ENCODE results near the gene RAB11FIP3. TPM values are rescaled to one million over a fixed set of nuclear protein-coding genes. Genes with fewer than 3 reads are reported as not detected.
"Not testable (repeated sequence)": the region's sequence is repeated elsewhere in the genome, so short reads cannot be mapped to it uniquely, and the experiment has no call there.

The RAB11FIP3 gene
- polyA plus RNA-seq, 1 of the 3 experiments (the other 2 are of a cell fraction), result 24.8 TPM

DNA sequence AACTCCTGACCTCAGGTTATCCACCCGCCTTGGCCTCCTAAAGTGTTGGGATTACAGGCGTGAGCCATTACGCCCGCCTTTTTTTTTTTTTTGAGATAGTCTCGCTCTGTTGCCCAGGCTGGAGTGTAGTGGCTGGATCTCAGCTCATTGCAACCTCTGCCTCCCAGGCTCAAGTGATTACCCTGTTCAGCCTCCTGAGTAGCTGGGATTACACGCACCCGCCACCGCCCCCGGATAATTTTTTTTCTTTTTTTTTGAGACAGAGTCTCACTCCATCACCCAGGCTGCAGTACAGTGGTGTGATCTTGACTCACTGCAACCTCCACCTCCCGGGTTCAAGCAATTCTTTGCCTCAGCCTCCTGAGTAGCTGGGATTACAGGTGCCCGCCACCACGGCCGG, 3.3 kb upstream of the RAB11FIP3 start:
- DNase-seq; CTCF ChIA-PET; H3K4me3 ChIP-seq (ENCODE audit: low read depth in 2 of 2, low read length in 1 of 2); H3K9me3 ChIP-seq; H2AFZ ChIP-seq (ENCODE audit: low read depth); H3K27ac ChIP-seq (ENCODE audit: low read depth in 2 of 2, low read length in 1 of 2); H3K36me3 ChIP-seq (replicated peaks in 1 of 2; ENCODE audit: control insufficient read depth in 1 of 2, insufficient read depth in 2 of 2, low read length in 1 of 2); H3K4me2 ChIP-seq; H3K27me3 ChIP-seq (ENCODE audit: insufficient read depth); H4K20me1 ChIP-seq (ENCODE audit: insufficient read depth); H3K9me2 ChIP-seq; H3K9ac ChIP-seq: not testable (repeated sequence)
- POLR2A ChIA-PET, result interaction anchor here (0.5 kb wide), 1 partner anchor 227 kb away, joined by 3 read pairs; no protein-coding TSS in a partner anchor
- Histone ChIP-seq H3K79me2 (ENCODE audit: insufficient read depth) (peaks cover 10% of the 10 kb centered on the region), H3F3A (replicated peaks; ENCODE audit: insufficient read depth) (peaks cover 20% of the 10 kb centered on the region), H3K4me1 (ENCODE audit: control insufficient read depth in 1 of 2, insufficient read depth in 2 of 2, low read depth in 1 of 2, low read length in 1 of 2) (peaks cover 10 to 14% of the 10 kb centered on the region in 2 experiments; a peak in 3 of 4 replicates)
- 92% methylated on average over 13 of the region's 13 CpGs for WGBS (ENCODE audit: low lambda C conversion rate)

DNA sequence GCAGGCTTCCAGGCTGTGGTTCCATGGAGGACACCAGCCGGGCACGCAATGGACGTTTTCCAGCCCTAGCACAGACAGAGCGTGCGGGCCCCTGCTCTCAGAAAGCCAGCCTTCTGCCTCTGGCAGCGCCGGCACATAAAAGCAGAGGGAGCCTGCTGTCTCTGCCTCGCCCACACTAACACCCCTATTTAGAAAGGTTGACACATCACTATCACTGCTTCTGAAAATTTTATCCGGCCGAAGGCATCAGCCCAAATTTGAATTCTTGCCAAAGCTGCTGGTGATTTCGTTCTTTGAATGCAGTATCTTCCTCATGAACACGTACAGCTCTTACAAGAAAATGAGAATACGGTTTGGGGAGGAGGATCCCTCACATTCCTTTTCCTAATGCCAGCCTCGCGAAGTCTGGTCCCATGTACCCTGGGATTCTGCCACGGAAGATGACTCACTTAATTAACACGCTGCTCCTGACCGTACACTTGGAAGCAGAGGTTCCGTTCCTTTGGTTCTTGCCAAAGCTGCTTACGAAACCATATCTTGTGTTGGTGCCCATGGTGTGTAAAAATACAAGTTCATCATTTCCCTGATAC, 1.3 kb upstream of the RAB11FIP3 start:
- no peaks in the 10 kb centered on the region for H3K9me3 ChIP-seq
- H3K27ac ChIP-seq (ENCODE audit: low read depth in 2 of 2, low read length in 1 of 2), result peak overlapping the region; percentile 70 to 92; a peak in 3 of 4 replicates
- H3F3A ChIP-seq (replicated peaks; ENCODE audit: insufficient read depth), result peaks cover 20% of the 10 kb centered on the region
- WGBS (ENCODE audit: low lambda C conversion rate), result 7% methylated on average over 14 of the region's 20 CpGs
- H3K9me2 ChIP-seq, result no peaks in the 10 kb centered on the region
- no peaks in the 10 kb centered on the region for H3K27me3 ChIP-seq (ENCODE audit: insufficient read depth)
- peak overlapping the region; percentile 70 for H3K4me3 ChIP-seq (ENCODE audit: low read depth in 2 of 2, low read length in 1 of 2)
- peaks cover 18 to 20% of the 10 kb centered on the region in 2 experiments for H3K4me1 ChIP-seq (ENCODE audit: control insufficient read depth in 1 of 2, insufficient read depth in 2 of 2, low read depth in 1 of 2, low read length in 1 of 2)
- H3K36me3 ChIP-seq (replicated peaks in 1 of 2; ENCODE audit: control insufficient read depth in 1 of 2, insufficient read depth in 2 of 2, low read length in 1 of 2), result peaks cover 0 to 6% of the 10 kb centered on the region in 2 experiments
- peak overlapping the region; percentile 98 for H3K4me2 ChIP-seq
- peaks cover 30% of the 10 kb centered on the region for H3K79me2 ChIP-seq (ENCODE audit: insufficient read depth)
- ChIA-PET CTCF (interaction anchor here (1.0 to 1.3 kb wide), 4 partner anchors 19 to 71 kb away, joined by 3 to 6 read pairs (median 4); no protein-coding TSS in a partner anchor), POLR2A (interaction anchor here (0.7 kb wide), 1 partner anchor 103 kb away, joined by 3 read pairs; no protein-coding TSS in a partner anchor)
- H2AFZ ChIP-seq (ENCODE audit: low read depth), result peak overlapping the region; percentile 63; the same call in 1 of the 2 replicates
- peak overlapping the region; percentile 54; the same call in 1 of the 2 replicates for H3K9ac ChIP-seq
- DNase-seq, result no peak
- peak; percentile 53; the same call in 1 of the 2 replicates for TF ChIP-seq TCF12 (IDR thresholded peaks at IDR 0.05)
- TF ChIP-seq YY1 (IDR thresholded peaks at IDR 0.05; ENCODE audit: low read depth), result no peak
- TF ChIP-seq REST (IDR thresholded peaks at IDR 0.05; ENCODE audit: low read depth, low read length), result no peak
- TF ChIP-seq EZH2phosphoT487 (IDR thresholded peaks at IDR 0.05; ENCODE audit: borderline replicate concordance, low read depth), result no peak
- TF ChIP-seq, protein P1, sequence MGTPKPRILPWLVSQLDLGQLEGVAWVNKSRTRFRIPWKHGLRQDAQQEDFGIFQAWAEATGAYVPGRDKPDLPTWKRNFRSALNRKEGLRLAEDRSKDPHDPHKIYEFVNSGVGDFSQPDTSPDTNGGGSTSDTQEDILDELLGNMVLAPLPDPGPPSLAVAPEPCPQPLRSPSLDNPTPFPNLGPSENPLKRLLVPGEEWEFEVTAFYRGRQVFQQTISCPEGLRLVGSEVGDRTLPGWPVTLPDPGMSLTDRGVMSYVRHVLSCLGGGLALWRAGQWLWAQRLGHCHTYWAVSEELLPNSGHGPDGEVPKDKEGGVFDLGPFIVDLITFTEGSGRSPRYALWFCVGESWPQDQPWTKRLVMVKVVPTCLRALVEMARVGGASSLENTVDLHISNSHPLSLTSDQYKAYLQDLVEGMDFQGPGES (IDR thresholded peaks at IDR 0.05; ENCODE audit: low read depth, low read length), result no peak
- TF ChIP-seq FOSL2 (IDR thresholded peaks at IDR 0.05; ENCODE audit: borderline replicate concordance, low read depth), result peak; percentile 84
- TF ChIP-seq, protein P2, sequence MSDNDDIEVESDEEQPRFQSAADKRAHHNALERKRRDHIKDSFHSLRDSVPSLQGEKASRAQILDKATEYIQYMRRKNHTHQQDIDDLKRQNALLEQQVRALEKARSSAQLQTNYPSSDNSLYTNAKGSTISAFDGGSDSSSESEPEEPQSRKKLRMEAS (IDR thresholded peaks at IDR 0.05; ENCODE audit: low read depth), result peak; percentile 69
- TF ChIP-seq POLR2AphosphoS5 (IDR thresholded peaks at IDR 0.05; ENCODE audit: low read depth, low read length), result peak; percentile 70; the same call in 1 of the 2 replicates
- TF ChIP-seq NFIC (IDR thresholded peaks at IDR 0.05; ENCODE audit: borderline replicate concordance), result peak; percentile 72
- TF ChIP-seq GABPA (IDR thresholded peaks at IDR 0.05; ENCODE audit: low read depth), result no peak
- TF ChIP-seq JUND (IDR thresholded peaks at IDR 0.05), result peak; percentile 89
- 0 out of 2 replicates have a peak, but pooled peaks have one; percentile 25 for TF ChIP-seq SIN3A (IDR thresholded peaks at IDR 0.05; ENCODE audit: borderline replicate concordance, low read depth, low read length)
- peaks cover 29% of the 10 kb centered on the region for H4K20me1 ChIP-seq (ENCODE audit: insufficient read depth)
